GM10266 (cell line): Measurements from ENCODE around the gene SNX22.
A peak's percentile ranks its signal among the peaks of the same experiment; 100 is the strongest.

Source experiments
- DNase-seq: peaks from one replicate; pipeline ENCODE4 v3.0.0; 2012; ENCODE audit errors: extremely low spot score
- CTCF ChIP-seq: IDR thresholded peaks from 2 replicates; pipeline ENCODE4 v1.5.1; 2012; ENCODE audit warnings: mild to moderate bottlenecking, low read depth; ENCODE audit not compliant: control insufficient read depth, insufficient read depth; ENCODE audit errors: missing control alignments

Gene SNX22

GRCh38 chr15:64166102-64166890 is 14.8 kb downstream of the SNX22 start:
- no peak for DNase-seq
- no peak for TF ChIP-seq CTCF

DNA sequence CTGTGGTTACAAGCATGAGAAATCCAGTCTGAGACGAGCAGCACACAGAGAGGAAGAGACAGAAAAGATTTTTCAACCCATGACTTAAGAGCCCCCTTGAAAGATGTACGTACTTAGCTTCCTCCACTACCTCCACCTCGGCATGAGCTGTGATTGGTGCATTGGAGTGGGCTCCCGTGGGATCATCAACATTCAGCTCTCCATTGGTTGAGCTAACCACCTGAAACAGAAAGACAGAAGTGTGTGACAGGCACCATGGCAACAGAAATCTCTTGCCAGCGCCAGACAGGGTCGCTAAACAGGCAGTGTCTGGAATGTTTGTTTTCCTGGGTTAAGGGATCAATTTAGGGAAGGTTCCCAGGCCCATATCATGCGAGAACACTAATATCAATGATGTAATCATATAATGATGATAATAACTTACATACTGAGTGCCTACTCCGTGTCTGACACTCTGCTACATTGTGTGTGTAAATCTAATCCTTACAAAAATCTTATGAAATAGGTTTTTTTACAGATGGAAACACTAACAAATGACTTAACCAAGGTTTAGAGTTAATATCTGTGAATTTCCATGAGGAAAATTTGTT is 28.8 kb downstream of the SNX22 start:
- peak; percentile 73 for DNase-seq
- no peak for TF ChIP-seq CTCF

- DNase-seq = no peak
- TF ChIP-seq CTCF = no peak
These were observed 31.4 kb downstream of the SNX22 start for GRCh38 chr15:64182859-64183370.

DNA sequence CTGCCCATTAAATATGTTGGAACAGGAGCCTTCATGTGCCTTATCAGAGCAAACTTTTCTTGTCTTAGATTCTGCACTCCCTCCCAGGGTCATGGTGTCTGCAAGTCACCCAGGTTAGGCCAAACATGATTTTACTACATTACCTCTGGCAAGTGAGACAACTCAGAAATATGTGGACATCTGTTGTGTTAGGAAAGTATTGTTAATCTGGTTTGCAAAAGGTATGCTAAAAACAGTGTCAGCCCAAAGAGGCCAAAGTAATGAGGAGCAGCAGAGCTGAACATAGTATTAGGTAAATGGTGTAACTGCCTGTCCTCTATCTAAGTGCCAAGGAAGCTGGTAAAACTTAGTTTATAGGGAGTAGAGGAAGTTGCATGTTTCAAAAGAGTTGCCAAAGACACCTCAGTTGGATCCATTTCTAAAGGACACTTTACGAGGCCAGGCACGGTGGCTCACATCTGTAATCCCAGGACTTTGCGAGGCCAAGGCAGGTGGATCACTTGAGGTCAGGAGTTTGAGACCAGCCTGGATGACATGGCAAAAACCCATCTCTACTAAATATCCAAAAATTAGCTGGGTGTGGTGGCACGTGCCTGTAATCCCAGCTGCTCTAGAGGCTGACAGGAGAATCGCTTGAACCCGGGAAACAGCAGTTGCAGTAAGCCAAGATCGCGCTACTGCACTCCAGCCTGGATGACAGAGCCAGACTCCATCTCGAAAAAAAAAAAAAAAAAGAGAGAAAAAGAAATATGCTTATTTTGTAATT is 33.8 kb downstream of the SNX22 start:
- no peak for DNase-seq

GRCh38 chr15:64187396-64188191 is 36.1 kb downstream of the SNX22 start:
- no peak for TF ChIP-seq CTCF
- no peak for DNase-seq

More for the DNA sequence above, 33.8 kb downstream of the SNX22 start:
- no peak for TF ChIP-seq CTCF

- DNase-seq = no peak
These were observed 40.7 kb downstream of the SNX22 start for GRCh38 chr15:64191971-64192830.

More at GRCh38 chr15:64191971-64192830, 40.7 kb downstream of the SNX22 start:
- no peak for TF ChIP-seq CTCF
